Measurements from ENCODE around the gene HSF2BP.

- TF ChIP-seq CTCF (IDR thresholded peaks at IDR 0.05) (no peak), POLR2A (IDR thresholded peaks at IDR 0.05) (no peak), POLR2AphosphoS5 (IDR thresholded peaks at IDR 0.05) (no peak)
These were observed 35.3 kb upstream of the HSF2BP start for GRCh38 chr21:43694437-43695079.

All from breast epithelium (tissue), 3 donors.